Measurements from ENCODE around the gene NOS1AP. TPM values are rescaled to one million over a fixed set of nuclear protein-coding genes. Genes with fewer than 3 reads are reported as not detected.

The NOS1AP gene
- total RNA-seq, 1 donor from 2014 or later = 9.1 TPM

DNA sequence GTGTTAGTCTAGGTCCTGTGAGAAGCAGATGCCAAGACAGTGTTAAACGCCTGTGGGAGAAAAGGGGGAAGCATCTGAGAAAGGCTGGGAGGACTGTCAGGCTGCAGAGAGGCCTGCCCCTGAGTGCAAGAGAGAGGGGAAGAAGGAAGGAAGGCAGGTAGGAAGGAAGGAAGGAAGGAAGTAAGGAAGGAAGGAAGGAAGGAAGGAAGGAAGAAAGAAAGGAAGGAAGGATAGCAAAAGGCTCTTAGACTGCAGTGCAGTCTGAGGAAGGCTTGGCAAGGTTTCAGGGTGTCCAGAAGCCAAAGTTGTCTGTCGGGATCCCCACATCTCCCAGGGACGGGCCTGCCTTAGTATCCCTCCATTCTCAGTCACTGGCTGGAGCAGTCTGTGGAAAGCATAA is 224.5 kb downstream of the NOS1AP start:
- no peak for ATAC-seq
- intact Hi-C loops (cut with DNase I) = no loop called here
- no peak for DNase-seq (ENCODE audit: low spot score)

DNA sequence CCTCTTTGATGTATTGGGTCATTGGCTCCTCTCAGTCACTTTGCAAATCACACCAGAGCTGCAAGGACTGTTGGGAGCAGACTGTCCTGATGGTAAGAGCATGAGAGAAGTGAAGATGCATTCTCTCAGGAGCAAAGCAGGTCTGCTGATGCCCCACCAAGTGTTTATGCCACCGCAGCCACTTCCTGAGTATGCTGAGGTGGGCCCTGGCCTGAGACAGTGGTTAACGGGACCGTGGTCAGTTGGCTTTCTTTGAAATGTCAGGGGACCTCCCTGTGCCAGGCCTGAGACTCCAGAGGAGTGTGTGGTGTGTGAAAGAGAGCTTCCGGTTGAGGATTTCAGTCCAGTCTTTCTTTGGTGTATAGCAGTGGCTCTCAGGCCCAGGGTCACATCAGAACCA is 227.7 kb downstream of the NOS1AP start:
- intact Hi-C loops (cut with DNase I) = no loop called here
- no peak for ATAC-seq
- DNase-seq (ENCODE audit: low spot score) = no peak

DNA sequence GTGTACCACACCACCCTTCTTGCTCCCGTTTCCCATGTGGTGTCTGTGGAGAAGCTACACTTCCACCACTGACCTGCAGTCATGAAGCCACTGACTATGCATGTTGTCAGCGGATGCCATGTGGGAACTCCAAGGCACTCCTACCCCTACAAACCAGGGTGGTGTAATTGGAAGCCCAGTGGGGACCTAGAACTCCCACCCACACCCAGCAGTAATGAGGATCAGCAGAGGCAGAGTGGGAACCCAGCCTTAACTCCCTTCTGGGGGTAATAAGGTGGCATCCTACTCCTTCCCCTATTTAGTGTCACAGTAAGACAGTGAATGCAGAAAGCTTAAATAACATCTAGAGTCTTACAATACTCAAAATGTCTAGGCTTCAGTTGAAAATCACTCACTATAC is 228.8 kb downstream of the NOS1AP start:
- intact Hi-C loops (cut with DNase I) = no loop called here
- ATAC-seq = no peak
- no peak for DNase-seq (ENCODE audit: low spot score)

DNA sequence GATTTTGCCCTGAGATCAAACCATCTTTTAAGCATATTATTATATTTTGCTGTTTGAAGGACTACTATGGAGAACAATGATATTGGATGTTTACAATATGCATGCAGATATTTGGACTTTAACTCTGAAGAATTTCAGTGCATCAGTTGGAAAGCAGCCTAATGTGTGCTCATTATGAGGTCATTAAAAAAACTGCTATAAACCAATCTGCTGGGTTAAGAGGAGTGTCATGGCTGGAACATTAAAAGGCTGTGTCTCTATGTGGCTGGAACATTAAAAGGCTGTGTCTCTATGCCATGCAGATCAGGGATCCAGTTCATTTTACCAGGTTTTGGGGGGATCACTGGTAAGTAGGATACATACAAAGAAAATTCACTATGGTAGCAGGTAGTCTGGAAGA is 229.5 kb downstream of the NOS1AP start:
- DNase-seq (ENCODE audit: low spot score) = no peak
- intact Hi-C loops (cut with DNase I) = no loop called here
- ATAC-seq = no peak

DNA sequence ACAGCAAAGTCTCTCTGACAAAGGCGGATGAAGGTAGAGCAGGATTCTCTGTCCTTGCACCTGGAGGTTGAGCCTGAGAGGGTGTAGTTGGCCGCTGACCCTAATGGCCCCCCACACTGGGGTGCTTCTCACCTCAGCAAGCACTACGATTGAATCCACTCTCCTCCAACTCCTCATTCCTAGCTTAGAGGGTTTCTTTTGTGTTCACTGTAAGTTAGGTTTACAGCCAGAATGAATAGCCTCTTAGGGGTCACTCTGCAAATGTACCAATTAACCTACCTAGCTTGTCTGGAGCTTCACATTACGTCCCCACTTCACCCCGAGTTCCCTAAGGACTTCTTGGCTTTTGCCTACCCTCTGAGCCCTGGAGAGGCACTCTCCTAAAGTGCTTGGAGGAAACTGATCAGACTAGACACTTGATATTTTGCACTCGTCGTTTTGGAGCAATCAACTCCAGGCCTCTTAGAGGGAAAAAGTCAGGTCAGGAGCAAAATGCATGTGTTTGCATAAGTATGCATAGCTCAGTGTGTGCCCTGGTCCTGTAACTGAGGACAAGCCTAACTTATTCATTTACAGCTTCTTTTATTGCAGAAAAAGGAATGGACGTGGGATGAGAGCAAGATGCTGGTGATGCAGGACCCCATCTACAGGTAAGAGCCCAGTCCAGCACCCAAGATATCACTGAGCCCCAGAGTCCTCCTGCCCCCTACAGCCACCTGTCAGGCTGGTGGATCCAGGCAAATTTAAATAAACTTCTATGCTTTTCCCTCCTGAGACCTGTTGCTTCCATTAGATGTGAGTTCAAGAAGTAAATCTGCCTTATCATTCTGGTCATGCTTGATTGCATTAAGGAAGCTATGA is 230.8 kb downstream of the NOS1AP start:
- intact Hi-C loops (cut with DNase I) = no loop called here
- ATAC-seq (no peak), DNase-seq (ENCODE audit: low spot score) (no peak)

DNA sequence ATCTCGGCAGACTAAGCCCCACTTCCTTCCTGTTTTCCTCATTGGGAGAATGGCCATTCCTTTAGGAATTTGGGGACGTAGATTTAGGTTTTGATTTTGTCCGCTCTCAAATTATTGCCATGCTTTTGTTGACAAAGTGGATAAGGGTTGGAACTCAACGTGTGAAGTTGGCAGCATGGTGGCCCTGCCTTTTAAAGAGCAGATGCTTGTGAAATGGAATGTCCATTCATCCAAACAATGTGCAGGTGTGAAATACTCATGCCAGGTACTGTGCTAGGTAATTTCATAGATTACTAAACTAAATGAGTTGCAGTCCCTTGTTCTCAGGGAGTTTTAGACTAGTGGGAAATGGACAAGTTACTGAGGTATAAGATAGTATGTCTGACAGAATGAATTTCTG is 232.2 kb downstream of the NOS1AP start:
- ATAC-seq = no peak
- intact Hi-C loops (cut with DNase I) = no loop called here
- no peak for DNase-seq (ENCODE audit: low spot score)

DNA sequence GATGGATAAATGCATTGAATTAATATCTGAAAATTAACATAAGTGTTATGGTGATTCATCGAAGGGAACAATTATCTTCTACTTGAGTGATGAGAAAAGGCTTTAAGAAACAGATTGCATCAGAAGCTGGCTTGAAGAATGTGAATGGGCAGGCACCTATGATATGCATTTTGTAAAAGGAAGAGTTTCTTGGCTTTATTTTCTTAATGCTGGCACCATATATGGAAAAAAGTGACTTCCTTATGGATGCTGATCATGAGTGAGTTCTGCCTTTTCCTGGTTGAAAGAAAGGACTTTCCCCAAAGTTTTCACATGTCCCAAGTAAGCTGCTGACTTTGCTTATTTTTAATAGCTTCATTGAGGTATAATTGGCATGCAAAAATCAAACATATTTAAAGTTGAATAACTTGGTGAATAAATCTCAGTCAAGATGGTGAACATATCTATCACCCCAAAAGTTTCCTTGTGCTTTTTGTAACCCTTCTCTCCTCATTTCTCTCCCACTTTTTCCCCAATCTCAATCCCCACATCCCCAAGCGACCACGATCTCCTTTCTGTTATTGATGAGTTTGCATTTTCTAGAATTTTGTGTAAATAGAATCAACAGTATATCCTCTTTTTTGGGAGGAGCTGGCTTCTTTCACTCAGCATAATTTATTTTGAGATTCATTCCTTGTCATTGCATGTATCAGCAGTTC is 233.0 kb downstream of the NOS1AP start:
- intact Hi-C loops (cut with DNase I) = no loop called here
- DNase-seq (ENCODE audit: low spot score) (no peak), ATAC-seq (no peak)

DNA sequence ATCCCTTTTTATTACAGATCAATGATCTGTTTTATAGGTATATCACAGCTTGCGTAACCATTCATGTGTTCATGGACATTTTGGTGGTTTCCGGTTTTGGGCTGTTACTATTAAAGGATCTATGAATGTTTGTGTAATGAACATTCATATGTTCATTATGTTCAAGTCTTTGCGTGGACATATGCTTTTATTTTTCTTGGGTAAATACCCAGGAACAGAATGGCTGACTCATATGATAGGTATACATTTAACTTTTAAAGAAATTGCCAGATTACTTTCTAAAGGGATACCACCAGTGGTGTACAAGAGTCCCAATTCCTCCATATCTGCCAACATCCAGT is 233.5 kb downstream of the NOS1AP start:
- DNase-seq (ENCODE audit: low spot score) (no peak), ATAC-seq (no peak)
- intact Hi-C loops (cut with DNase I) = no loop called here

DNA sequence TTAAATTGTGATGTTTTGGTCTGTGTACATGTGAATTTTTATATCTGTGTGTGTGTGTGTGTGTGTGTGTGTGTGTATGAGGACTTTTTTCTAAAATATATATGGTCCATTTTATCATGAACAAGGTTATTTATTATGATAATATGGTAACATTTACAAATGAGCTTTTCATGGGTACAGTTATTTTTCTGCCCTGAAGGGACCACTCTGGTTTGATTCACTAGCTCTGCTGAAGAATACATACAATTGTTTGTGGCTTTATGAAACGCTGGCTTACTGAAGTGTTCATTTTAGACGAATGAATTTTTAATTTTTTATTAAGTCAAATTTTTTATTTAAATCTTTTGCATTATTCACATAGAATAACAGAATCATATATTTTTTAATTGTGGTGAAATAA is 235.2 kb downstream of the NOS1AP start:
- DNase-seq (ENCODE audit: low spot score) (no peak), ATAC-seq (no peak)
- intact Hi-C loops (cut with DNase I) = no loop called here

DNA sequence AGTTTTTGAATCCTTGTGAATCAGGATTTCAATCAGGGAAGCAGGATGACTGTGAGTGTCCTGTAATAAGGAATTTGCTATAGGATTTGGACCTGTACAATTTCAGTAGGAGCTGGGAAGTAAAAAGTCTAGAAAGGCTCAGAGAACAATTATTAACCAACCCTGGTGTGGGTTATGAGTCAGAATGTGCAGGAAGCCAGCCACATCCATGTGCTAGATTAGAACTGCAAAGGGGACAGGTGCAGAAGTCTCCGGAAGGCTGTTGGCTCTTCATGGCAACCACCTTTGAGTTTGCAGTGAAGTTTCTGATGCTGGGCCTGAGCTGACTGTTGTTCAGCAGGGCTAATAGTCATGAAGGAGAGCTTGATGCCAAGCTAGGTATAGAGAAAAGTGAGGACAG is 236.5 kb downstream of the NOS1AP start:
- DNase-seq (ENCODE audit: low spot score) = no peak
- ATAC-seq = no peak
- intact Hi-C loops (cut with DNase I) = no loop called here

DNA sequence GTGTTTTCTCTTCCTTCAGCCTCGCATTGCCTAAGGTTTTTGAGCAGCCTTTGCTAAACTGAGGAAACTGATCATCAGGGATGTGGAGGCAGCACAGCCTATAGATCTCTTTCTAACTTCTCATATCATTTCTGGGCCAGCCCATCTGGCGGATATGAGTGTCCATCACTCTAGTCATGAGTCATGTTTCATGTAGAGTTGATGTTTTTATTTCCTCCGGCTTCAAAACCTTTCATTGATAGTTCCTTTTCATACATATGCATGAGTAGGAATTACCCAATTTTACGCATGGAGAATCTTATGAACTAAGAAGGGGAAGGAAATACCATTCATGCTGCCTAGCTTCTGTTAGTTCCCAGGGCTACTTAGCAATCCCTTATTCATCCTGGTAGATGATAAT is 240.8 kb downstream of the NOS1AP start:
- DNase-seq (ENCODE audit: low spot score) (no peak), ATAC-seq (no peak)
- intact Hi-C loops (cut with DNase I) = no loop called here

DNA sequence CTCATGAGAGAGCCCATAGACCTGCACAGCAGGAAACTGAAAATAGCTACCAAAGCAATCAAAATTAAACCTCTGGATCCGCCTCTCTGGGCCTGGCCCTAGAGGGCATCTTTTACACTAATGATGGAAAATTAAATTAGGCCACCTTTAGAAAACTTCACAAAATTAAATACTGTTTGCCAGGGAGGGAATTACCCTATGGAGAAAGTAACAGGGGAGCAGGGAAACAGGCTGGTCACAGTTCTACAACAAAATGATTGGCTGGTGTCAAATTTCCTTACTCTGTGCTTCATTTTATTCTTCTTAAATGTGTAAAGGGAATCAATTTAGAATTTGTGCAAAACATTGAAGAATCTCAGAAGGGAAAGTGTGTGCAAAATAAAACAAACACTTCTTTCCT is 244.7 kb downstream of the NOS1AP start:
- DNase-seq (ENCODE audit: low spot score) = no peak
- no peak for ATAC-seq
- intact Hi-C loops (cut with DNase I) = no loop called here

DNA sequence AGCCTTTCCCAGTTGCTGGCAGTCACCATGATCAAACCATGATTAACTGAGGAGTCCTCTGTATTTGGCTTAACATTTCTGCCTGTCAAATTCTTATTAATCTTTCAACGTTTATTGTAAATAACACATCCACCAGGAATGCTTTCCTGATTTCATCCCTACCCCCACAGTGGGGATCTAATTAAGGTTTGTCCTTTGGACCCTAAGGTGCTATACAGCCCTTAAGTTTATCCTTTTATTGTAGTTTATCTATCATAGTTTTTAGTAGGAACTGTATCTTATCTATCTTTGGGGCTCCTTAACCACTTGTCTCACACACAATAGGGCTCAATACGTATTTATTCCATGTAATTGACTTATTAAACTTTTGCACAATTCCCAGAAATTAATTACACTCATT is 246.2 kb downstream of the NOS1AP start:
- ATAC-seq (no peak), DNase-seq (ENCODE audit: low spot score) (no peak)
- intact Hi-C loops (cut with DNase I) = no loop called here

DNA sequence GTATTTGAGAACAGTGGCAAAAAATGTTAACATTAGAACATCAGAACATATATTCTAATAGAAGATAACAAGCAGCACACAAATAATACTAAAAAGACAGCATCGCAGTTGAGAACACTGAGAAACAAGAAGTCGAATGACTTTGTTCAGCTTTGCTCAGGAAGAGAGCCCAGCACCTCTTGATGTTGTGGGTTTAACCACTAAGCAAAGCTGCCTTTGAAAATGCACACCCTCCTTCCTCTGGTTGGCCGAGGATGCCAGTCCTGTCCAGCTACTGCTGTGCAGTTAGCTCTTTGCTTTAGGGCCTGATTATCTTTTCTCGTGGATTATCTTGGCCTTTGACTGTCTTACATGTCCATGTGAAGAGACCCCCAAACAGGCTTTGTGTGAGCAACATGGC is 246.7 kb downstream of the NOS1AP start:
- ATAC-seq = no peak
- no peak for DNase-seq (ENCODE audit: low spot score)
- intact Hi-C loops (cut with DNase I) = no loop called here

DNA sequence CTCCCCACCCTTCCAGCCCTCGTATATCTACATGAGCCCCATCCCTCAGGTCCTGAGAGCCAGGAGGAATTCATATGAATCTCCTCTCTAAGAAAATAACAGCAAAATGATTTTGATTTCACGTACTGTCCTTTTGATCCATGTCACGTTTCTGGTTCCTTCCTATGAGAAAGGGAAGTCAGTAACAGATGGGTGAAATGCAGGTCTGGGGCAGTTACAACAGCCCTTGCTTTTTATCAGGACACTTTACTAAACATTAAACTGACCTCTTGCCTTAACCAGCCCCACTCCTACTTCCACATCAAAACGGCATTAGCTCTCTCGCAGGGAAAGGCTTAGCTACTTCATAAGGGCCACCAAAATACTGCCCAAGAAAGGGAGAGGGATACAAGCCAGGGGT is 248.1 kb downstream of the NOS1AP start:
- intact Hi-C loops (cut with DNase I) = no loop called here
- DNase-seq (ENCODE audit: low spot score) (no peak), ATAC-seq (no peak)

DNA sequence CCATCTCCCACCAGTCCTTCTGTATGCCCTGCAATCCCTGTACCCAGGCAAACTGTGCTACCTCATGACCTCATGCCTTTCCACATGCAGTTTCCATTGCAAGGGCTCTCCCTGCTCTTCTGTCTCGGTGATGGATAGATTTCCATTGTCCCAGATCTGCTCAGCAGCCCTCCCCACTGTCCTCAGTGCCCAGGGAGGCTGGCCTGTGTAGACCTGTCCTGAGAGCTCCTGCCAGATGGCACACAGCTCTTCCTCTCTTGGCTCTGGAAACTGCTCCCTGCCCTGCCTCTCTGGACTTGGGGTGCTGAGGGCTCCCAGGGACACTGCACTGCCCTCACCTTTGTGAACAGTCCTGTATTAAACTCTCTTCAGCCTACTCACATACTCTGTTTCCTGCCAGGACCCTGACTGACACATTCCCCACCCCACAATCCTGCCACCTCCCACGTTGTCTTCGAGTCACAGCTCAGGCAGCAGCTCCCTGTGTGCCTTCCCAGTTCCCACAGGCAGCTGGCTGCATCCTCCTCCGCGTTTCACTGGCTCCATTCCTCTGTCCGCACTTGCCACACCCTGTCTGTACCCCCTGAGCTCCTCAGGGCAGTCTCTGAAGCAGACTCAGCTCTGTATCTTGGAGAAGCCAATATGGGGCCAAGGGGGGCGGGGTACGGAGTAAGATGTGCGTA is 250.1 kb downstream of the NOS1AP start:
- no peak for ATAC-seq
- DNase-seq (ENCODE audit: low spot score) = no peak
- intact Hi-C loops (cut with DNase I) = no loop called here

DNA sequence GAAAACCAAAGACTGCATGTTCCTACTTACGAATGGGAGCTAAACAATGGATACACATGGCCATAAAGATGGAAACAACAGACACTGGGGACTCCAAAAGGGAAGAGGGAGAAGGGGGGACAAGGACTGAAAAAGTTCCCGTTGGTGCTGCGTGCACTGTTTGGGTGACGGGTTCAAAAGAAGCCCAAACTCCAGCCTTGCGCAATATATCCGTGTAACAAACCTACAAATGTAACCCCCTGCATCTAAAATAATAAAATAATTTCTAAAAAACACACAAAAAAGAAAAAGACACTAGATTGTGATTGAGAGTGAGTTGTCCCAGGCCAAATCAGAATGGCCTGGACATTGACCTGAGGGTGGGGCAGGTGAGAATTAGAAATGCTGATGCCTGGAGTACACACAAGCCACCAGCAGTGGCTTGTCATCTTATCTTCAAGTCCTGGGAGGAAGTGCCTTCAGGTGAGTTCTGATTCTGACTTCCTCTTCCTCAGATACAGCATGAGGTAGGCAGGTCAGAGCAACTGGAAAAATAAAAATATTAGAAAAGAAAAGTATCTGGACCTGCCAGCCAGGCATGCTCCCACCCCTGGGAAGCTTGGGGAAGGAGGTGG is 252.4 kb downstream of the NOS1AP start:
- ATAC-seq (no peak), DNase-seq (ENCODE audit: low spot score) (no peak)
- intact Hi-C loops (cut with DNase I) = no loop called here

DNA sequence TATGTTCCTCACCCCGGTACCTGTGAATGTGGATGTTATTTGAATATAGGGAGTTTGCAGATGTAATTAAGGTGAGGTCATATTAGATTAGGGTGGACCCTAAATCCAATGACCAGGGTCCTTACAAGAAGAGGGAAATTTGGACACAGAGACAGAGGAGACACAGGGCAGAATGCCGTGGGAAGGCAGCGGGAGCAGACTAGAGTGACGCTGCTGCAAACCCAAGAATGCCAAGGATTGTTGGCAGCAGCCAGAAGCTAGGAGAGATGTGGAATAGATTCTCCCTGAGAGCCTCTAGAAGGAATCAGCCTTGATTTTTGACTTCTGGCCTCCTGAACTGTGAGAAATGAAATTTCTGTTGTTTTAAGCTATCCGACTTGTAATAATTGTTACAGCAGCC is 253.5 kb downstream of the NOS1AP start:
- ATAC-seq (no peak), DNase-seq (ENCODE audit: low spot score) (no peak)
- intact Hi-C loops (cut with DNase I) = no loop called here

DNA sequence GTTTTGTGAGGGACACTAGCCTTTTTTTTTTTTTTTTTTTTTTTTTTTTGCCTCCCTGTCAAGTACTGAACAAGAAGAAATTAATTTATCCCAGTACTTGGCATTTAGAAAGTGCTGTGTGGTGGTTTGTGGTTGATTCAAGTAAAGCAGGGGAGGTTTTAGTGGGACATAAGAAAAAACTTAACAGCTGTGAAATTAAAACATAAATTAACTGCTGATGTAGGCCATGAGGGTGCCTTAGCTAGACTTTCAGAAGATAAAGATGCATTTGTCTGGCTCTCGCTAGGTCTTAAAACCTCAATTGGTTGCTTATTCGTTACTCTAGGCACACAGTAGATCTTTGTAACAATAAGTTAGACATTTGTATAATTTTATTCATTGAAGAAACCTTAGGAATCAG is 254.9 kb downstream of the NOS1AP start:
- intact Hi-C loops (cut with DNase I) = no loop called here
- ATAC-seq = no peak
- DNase-seq (ENCODE audit: low spot score) = no peak

DNA sequence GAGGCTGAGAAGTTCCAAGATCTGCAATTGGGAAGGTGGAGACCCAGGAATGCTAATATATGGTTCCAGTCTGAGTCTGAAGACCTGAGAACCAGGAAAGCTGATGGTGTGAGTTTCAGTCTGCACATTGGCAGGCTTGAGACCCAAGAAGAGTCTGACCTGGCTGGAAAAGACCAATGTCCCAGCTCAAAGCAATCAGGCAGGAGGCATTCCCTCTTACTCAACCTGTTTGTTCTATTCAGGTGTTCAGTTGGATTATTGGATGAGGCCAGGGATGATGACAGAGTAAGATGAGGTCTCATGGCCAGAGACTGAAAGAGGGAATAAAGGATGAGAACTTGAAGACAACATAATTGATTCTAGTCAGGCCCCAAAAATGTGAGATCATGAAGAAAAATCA is 257.1 kb downstream of the NOS1AP start:
- intact Hi-C loops (cut with DNase I) = no loop called here
- no peak for ATAC-seq
- no peak for DNase-seq (ENCODE audit: low spot score)

Measured in sciatic nerve (tissue), 2 donors.